ENCODE measurements around the gene RPTOR. TPM values are rescaled to one million over a fixed set of nuclear protein-coding genes. Genes with fewer than 3 reads are reported as not detected.

The RPTOR gene
- polyA plus RNA-seq, 1 experiment: 10.8 TPM

- POLR2A ChIA-PET: no interaction called here
These were observed 92.6 kb downstream of the RPTOR start for GRCh38 chr17:80637048-80637781.

GRCh38 chr17:80639658-80640057 lies 95.0 kb downstream of the RPTOR start:
- ChIA-PET POLR2A (no interaction called here), CTCF (no interaction called here)
- Histone ChIP-seq H3K27me3 (ENCODE audit: control insufficient read depth, insufficient read depth, low read length) (no peaks in the 10 kb centered on the region), H3K4me3 (ENCODE audit: low read depth, low read length) (no peak overlapping the region), H3K36me3 (ENCODE audit: control insufficient read depth, insufficient read depth, low read length) (peaks cover 3% of the 10 kb centered on the region; the same call in 1 of the 2 replicates)
- no peak for DNase-seq (ENCODE audit: low read depth)
- no peak for TF ChIP-seq CTCF (IDR thresholded peaks at IDR 0.05; ENCODE audit: insufficient read depth, low read depth, low read length)

More at GRCh38 chr17:80637048-80637781, 92.6 kb downstream of the RPTOR start:
- no peak for TF ChIP-seq CTCF (IDR thresholded peaks at IDR 0.05; ENCODE audit: insufficient read depth, low read depth, low read length)
- Histone ChIP-seq H3K27me3 (ENCODE audit: control insufficient read depth, insufficient read depth, low read length) (no peaks in the 10 kb centered on the region), H3K36me3 (ENCODE audit: control insufficient read depth, insufficient read depth, low read length) (no peaks in the 10 kb centered on the region; the same call in 1 of the 2 replicates), H3K4me3 (ENCODE audit: low read depth, low read length) (no peak overlapping the region)
- CTCF ChIA-PET: interaction anchor here (1.5 kb wide), 1 partner anchor 13 kb away, joined by 4 read pairs; no protein-coding TSS in a partner anchor
- no peak for DNase-seq (ENCODE audit: low read depth)

- ChIA-PET POLR2A (no interaction called here), CTCF (no interaction called here)
- no peak for DNase-seq (ENCODE audit: low read depth)
- no peaks in the 10 kb centered on the region for H3K27me3 ChIP-seq (ENCODE audit: control insufficient read depth, insufficient read depth, low read length)
- H3K36me3 ChIP-seq (ENCODE audit: control insufficient read depth, insufficient read depth, low read length): peaks cover 3% of the 10 kb centered on the region; the same call in 1 of the 2 replicates
- H3K4me3 ChIP-seq (ENCODE audit: low read depth, low read length): no peak overlapping the region
- no peak for TF ChIP-seq CTCF (IDR thresholded peaks at IDR 0.05; ENCODE audit: insufficient read depth, low read depth, low read length)
These were observed 95.9 kb downstream of the RPTOR start for GRCh38 chr17:80640366-80641084.

- no peak overlapping the region for H3K4me3 ChIP-seq (ENCODE audit: low read depth, low read length)
- ChIA-PET POLR2A (no interaction called here), CTCF (interaction anchor here (0.7 kb wide), 1 partner anchor 13 kb away, joined by 4 read pairs; no protein-coding TSS in a partner anchor)
- H3K36me3 ChIP-seq (ENCODE audit: control insufficient read depth, insufficient read depth, low read length): peaks cover 3% of the 10 kb centered on the region; the same call in 1 of the 2 replicates
- DNase-seq (ENCODE audit: low read depth): no peak
- H3K27me3 ChIP-seq (ENCODE audit: control insufficient read depth, insufficient read depth, low read length): no peaks in the 10 kb centered on the region
- TF ChIP-seq CTCF (IDR thresholded peaks at IDR 0.05; ENCODE audit: insufficient read depth, low read depth, low read length): no peak
These were observed 98.9 kb downstream of the RPTOR start for GRCh38 chr17:80643326-80644099.

- Histone ChIP-seq H3K27me3 (ENCODE audit: control insufficient read depth, insufficient read depth, low read length) (no peaks in the 10 kb centered on the region), H3K4me3 (ENCODE audit: low read depth, low read length) (no peak overlapping the region), H3K36me3 (ENCODE audit: control insufficient read depth, insufficient read depth, low read length) (peaks cover 3% of the 10 kb centered on the region; the same call in 1 of the 2 replicates)
- CTCF ChIA-PET: no interaction called here
- POLR2A ChIA-PET: no interaction called here
- no peak for TF ChIP-seq CTCF (IDR thresholded peaks at IDR 0.05; ENCODE audit: insufficient read depth, low read depth, low read length)
- DNase-seq (ENCODE audit: low read depth): no peak
These were observed 99.9 kb downstream of the RPTOR start for GRCh38 chr17:80644536-80644935.

Data from BJ (cell line).